A673 (cell line): ENCODE data around the gene MAP7D3.

Source experiments
- CTCF ChIP-seq: fragments of 300-800, 200-600 bp; sonication (generic); conservative IDR thresholded peaks from 2 replicates; pipeline ENCODE4 v1.5.1; 2017; ENCODE audit warnings: low read depth, mild to moderate bottlenecking, antibody characterized with exemption, low read length, moderate library complexity, mixed read lengths
- EZH2 ChIP-seq: fragments of 200-600 bp; sonication (generic); IDR thresholded peaks from 2 replicates; pipeline ENCODE4 v1.6.1; 2017; ENCODE audit warnings: borderline replicate concordance, low read depth, mild to moderate bottlenecking, mixed read lengths, antibody characterized with exemption, low read length; ENCODE audit not compliant: poor library complexity, severe bottlenecking

- TF ChIP-seq CTCF (no peak), EZH2 (no peak)
These were observed 4.8 kb upstream of the MAP7D3 start for GRCh38 chrX:136256026-136256425.
